Measurements from ENCODE around the gene RAB14.

Gene RAB14

GRCh38 chr9:121219530-121219929, 17.9 kb upstream of the RAB14 start:
- DNase-seq (ENCODE audit: low spot score), result no peak

GRCh38 chr9:121218357-121219027, 16.8 kb upstream of the RAB14 start:
- no peak for DNase-seq (ENCODE audit: low spot score)

DNA sequence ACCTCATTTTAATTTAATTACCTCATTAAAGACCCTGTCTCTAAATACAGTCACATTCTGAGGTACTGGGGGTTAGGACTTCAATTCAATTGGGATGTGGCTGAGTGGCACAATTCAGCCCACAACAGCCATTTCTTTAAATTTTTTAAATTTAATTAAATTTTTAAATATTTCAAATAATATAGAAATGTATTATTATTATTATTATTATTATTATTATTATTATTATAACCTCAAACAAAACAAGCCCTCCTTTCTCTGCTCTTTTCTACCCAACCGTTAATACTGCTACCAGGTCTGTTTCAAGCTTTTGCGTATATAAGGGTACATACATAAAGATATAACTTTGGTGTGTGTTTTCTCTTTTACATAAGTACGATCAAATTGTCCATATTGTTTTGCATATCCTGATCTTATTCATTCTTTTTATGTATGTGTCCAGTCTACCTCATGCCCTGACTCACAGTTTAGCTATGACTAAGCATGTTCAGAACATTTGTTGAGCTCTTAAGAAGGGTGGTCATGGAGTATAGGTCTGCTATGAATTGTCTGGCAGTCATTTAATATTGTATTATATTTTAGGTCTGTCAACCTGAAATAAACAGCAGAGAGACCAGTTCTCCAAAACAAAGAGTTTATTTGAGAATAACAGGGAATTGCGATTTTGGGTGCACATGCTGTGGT, 16.1 kb upstream of the RAB14 start:
- no peak for DNase-seq (ENCODE audit: low spot score)

- DNase-seq (ENCODE audit: low spot score), result no peak
These were observed 14.7 kb upstream of the RAB14 start for GRCh38 chr9:121216271-121216805.

- no peak for DNase-seq (ENCODE audit: low spot score)
These were observed 12.3 kb upstream of the RAB14 start for GRCh38 chr9:121214005-121214404.

- peak; percentile 91 for DNase-seq (ENCODE audit: low spot score)
These were observed 11.6 kb upstream of the RAB14 start for GRCh38 chr9:121213136-121213806.

GRCh38 chr9:121210536-121210935, 8.9 kb upstream of the RAB14 start:
- no peak for DNase-seq (ENCODE audit: low spot score)

DNA sequence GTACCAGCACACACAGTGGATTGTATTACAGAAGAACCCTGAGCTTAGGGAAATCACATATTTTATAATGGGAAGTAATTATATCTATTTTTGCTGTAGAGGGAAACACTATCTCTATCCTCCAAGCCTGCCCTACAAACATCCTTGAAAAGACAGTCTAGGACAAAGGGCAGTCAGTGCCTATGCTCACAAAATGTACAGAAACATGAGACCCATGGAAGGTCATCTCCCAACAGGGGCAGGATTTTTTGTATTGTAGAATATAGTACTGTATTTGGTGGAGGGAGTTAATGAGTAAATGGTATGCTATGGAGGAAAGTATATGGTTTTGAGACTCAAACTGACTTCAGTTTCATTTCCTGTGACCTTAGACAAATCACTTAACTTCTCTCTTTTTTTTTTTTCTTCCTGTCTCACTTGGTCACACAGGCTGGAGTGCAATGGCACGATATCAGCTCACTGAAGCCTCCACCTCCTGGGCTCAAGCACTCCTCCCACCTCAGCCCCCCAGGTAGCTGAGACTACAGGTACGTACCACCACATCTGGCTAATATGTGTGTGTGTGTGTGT, 5.8 kb upstream of the RAB14 start:
- DNase-seq (ENCODE audit: low spot score), result no peak

GRCh38 chr9:121206516-121207370, 5.1 kb upstream of the RAB14 start:
- no peak for DNase-seq (ENCODE audit: low spot score)

- DNase-seq (ENCODE audit: low spot score), result no peak
These were observed 2.9 kb upstream of the RAB14 start for GRCh38 chr9:121204611-121205010.

- DNase-seq (ENCODE audit: low spot score), result no peak
These were observed 2.5 kb upstream of the RAB14 start for GRCh38 chr9:121204121-121204520.

- DNase-seq (ENCODE audit: low spot score), result peak; percentile 53
These were observed 478 bp downstream of the RAB14 start for GRCh38 chr9:121201045-121201737.

DNA sequence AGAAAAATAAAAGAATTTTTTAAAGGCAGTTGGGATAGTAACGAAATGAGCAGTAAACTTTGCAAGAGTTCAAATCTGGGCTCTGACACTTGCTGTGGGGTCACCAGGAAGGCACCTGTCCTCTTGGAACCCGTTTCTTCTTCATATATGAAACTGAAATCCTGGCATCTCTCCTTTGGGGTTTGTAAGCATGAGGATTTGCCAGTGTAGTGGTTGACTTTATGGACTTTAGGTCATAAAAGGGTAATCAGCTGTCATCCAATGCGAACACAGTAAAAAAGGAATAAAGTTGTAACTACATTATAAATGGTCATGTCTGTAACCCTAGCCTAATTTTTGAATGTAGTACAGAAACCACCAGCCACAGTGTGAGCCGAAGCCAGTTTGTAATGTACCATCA, 1.3 kb downstream of the RAB14 start:
- DNase-seq (ENCODE audit: low spot score), result no peak

DNA sequence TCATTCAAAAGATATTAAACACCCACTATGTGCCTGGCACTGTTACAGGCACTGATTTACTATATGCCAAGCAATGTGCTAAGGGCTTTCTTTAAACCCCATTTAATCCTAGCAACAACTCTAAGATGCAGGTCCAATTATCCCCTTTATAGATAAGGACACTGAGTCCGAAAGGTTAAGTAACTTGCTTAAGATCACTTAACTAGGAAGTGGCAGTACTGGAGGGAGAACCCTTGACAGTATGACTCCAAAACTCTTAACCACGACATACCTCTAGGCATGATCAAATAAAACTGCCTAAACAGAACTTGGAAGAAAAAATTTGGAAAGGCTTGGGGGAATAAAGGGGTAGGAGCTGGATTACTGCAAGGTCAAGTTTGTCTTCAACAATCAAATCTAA, 1.7 kb downstream of the RAB14 start:
- no peak for DNase-seq (ENCODE audit: low spot score)

GRCh38 chr9:121198512-121199042, 3.1 kb downstream of the RAB14 start:
- DNase-seq (ENCODE audit: low spot score), result no peak

DNA sequence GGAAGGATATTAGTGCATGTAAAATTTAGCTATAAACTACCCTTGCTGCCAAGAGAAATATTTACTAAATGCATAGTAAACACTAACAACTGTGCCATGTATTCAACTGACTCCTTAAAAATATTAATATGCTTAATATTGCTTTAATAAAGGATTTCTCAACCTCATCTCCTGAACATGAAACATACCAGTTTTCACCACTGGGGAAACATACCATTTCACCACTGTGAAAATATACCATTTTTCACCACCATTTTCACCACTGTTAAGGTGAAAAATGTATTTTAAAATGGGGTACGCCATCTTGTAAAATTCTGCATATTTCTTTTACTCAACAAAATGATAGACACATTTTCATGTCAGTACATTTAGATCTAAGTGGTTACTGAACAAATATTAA, 4.5 kb downstream of the RAB14 start:
- no peak for DNase-seq (ENCODE audit: low spot score)

DNA sequence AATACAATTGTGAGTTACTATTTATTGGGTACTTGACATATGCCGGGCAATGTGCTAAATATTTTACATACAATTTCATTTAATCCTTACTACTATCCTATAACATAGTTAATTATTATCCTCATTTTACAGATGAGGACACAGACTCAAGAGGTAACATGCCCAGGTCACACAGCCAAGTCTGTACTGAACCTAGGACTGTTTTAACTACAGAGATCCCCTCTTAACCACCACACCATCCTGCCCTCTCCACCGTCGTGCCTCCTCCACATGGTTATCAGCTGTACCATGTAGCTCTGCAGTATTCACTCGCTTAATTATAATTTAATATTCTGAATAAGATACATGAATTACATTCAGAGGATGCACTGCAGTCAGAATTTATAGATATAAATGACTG, 5.3 kb downstream of the RAB14 start:
- no peak for DNase-seq (ENCODE audit: low spot score)

GRCh38 chr9:121194730-121195129, 6.9 kb downstream of the RAB14 start:
- DNase-seq (ENCODE audit: low spot score), result no peak

DNA sequence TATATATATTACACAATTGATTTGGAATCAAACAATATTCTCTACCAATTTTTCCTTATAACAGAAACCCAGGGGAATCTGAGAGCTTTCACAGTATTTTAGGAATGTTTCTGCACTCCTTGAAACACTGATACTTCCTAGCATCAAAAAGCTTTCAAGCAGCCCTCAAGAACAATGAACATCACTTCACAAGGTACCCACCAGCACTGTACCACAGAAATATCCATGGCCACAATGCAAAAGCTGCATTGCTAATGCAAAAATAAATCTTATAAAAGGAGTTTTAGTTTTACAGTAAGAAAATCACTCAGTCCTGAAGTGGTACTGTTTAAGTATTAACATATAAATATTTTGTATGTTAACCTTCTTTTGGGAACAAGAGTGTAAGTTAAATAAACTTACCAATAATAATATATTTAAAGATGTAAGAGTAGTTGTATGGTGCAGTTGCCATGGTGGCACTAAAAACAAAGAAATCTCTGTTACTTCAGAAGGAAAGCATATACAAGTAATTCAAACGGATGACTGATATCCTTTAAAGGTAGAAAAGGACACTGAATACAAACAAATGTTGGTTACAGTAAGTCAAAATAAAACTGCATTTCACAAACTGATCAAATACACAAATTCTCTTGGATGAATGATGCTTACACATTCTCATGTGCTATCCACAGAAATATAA, 8.6 kb downstream of the RAB14 start:
- no peak for DNase-seq (ENCODE audit: low spot score)

DNA sequence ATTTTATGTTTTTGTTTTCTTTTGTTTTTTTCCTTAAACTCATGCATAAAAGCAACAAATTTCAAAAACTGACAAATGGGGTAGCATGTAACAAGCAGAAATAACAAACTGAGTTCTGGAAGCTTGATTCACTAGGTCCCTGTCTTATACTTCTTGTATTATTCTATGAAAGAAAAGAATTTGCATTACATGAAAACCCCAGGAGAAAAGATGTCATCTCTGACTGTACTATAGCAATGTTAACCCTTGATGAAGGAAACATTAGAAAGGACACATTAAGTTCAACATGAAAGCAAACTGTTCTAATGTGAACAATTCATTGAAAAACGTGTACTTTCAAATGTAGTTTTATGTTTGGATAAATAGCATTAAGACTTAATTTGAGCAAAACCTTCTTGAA, 9.2 kb downstream of the RAB14 start:
- no peak for DNase-seq (ENCODE audit: low spot score)

All from GM03348 (cell line).